ENCODE data around the gene MYD88. TPM values are rescaled to one million over a fixed set of nuclear protein-coding genes. Genes with fewer than 3 reads are reported as not detected.
A peak's percentile ranks its signal among the peaks of the same experiment; 100 is the strongest.

The MYD88 gene
- total RNA-seq, 1 donor from 2014 or later, result 22.4 TPM

GRCh38 chr3:38177181-38177580, 38.7 kb downstream of the MYD88 start:
- no peak for DNase-seq (ENCODE audit: low spot score)
- Mint-ChIP-seq H3K36me3 (ENCODE audit: low read depth) (peaks cover 1% of the 10 kb centered on the region), H3K4me1 (ENCODE audit: low read depth) (peaks cover 52% of the 10 kb centered on the region), H3K4me3 (ENCODE audit: unreplicated experiment) (no peak overlapping the region), H3K27ac (ENCODE audit: unreplicated experiment) (peak overlapping the region; percentile 37), H3K27me3 (ENCODE audit: low read depth) (no peaks in the 10 kb centered on the region), H3K9me3 (ENCODE audit: low read depth) (no peaks in the 10 kb centered on the region)
- TF ChIP-seq CTCF (IDR thresholded peaks at IDR 0.05), result no peak

GRCh38 chr3:38186781-38187180, 48.3 kb downstream of the MYD88 start:
- H3K9me3 Mint-ChIP-seq (ENCODE audit: low read depth), result peaks cover 4% of the 10 kb centered on the region
- peaks cover 19% of the 10 kb centered on the region for H3K36me3 Mint-ChIP-seq (ENCODE audit: low read depth)
- H3K27ac Mint-ChIP-seq (ENCODE audit: unreplicated experiment), result no peak overlapping the region
- no peaks in the 10 kb centered on the region for H3K27me3 Mint-ChIP-seq (ENCODE audit: low read depth)
- DNase-seq (ENCODE audit: low spot score), result no peak
- H3K4me1 Mint-ChIP-seq (ENCODE audit: low read depth), result peaks cover 15% of the 10 kb centered on the region
- TF ChIP-seq CTCF (IDR thresholded peaks at IDR 0.05), result no peak
- no peak overlapping the region for H3K4me3 Mint-ChIP-seq (ENCODE audit: unreplicated experiment)

- H3K36me3 Mint-ChIP-seq (ENCODE audit: low read depth), result peaks cover 18% of the 10 kb centered on the region
- DNase-seq (ENCODE audit: low spot score), result no peak
- peaks cover 4% of the 10 kb centered on the region for H3K9me3 Mint-ChIP-seq (ENCODE audit: low read depth)
- H3K4me3 Mint-ChIP-seq (ENCODE audit: unreplicated experiment), result no peak overlapping the region
- H3K27me3 Mint-ChIP-seq (ENCODE audit: low read depth), result no peaks in the 10 kb centered on the region
- no peak overlapping the region for H3K27ac Mint-ChIP-seq (ENCODE audit: unreplicated experiment)
- no peak for TF ChIP-seq CTCF (IDR thresholded peaks at IDR 0.05)
- peaks cover 9% of the 10 kb centered on the region for H3K4me1 Mint-ChIP-seq (ENCODE audit: low read depth)
These were observed 52.0 kb downstream of the MYD88 start for GRCh38 chr3:38190481-38190881.

Other genes with a start within 250 kb of the MYD88 start
- gene VILL, start 147.9 kb upstream of the MYD88 start, total RNA-seq, result 1.7 to 2.6 TPM (median 1.7 TPM) in 3 replicates
- gene PLCD1, start 109.0 kb upstream of the MYD88 start, total RNA-seq, result 19.0 to 28.2 TPM (median 23.6 TPM) in 3 replicates
- gene DLEC1, start 99.5 kb upstream of the MYD88 start, total RNA-seq, result 0.17 to 0.29 TPM (median 0.18 TPM) in 3 replicates
- 47.5 to 55.2 TPM (median 48.6 TPM) in 3 replicates for gene ACAA1, start 1.5 kb upstream of the MYD88 start, total RNA-seq
- 66.5 to 76.0 TPM (median 72.0 TPM) in 3 replicates for gene OXSR1, start 26.9 kb downstream of the MYD88 start, total RNA-seq
- gene SLC22A13, start 127.2 kb downstream of the MYD88 start, total RNA-seq, result 0.62 to 2.9 TPM (median 0.97 TPM) in 3 replicates
- 0.62 to 1.2 TPM (median 0.75 TPM) in 3 replicates for gene SLC22A14, start 143.6 kb downstream of the MYD88 start, total RNA-seq
- gene XYLB, start 208.1 kb downstream of the MYD88 start, total RNA-seq, result 3.9 to 6.8 TPM (median 4.7 TPM) in 3 replicates

Data from chondrocyte (in vitro differentiated cells).